Erythroblast (primary cell): Measurements from ENCODE around the gene HSD11B2.

Source experiments
- DNase-seq, 2 experiments: peaks; one replicate each; lab custom pipeline; 2025; lab: John Stamatoyannopoulos, UW
- GATA1 ChIP-seq: IDR thresholded peaks from 2 replicates; pipeline ENCODE4 v1.6.1; 2011; ENCODE audit warnings: low read depth, mild to moderate bottlenecking, control low read depth, low read length, moderate library complexity
- POLR2A ChIP-seq: IDR thresholded peaks from 2 replicates; pipeline ENCODE4 v1.6.1; 2011; ENCODE audit warnings: mild to moderate bottlenecking, low read length

HSD11B2 gene

GRCh38 chr16:67429053-67429798, 1.7 kb upstream of the HSD11B2 start:
- TF ChIP-seq POLR2A (no peak), GATA1 (no peak)
- DNase-seq: peak in 1 of 2 experiments; percentile 21

GRCh38 chr16:67429799-67430503, 970 bp upstream of the HSD11B2 start:
- TF ChIP-seq GATA1: no peak
- no peak for TF ChIP-seq POLR2A
- DNase-seq: no peak

- TF ChIP-seq GATA1 (no peak), POLR2A (no peak)
- DNase-seq: peak in 1 of 2 experiments; percentile 35
Observed at GRCh38 chr16:67430504-67430976, 381 bp upstream of the HSD11B2 start.

- TF ChIP-seq GATA1: no peak
- TF ChIP-seq POLR2A: no peak
- no peak for DNase-seq
Observed at GRCh38 chr16:67431775-67432505, 1.0 kb downstream of the HSD11B2 start.

GRCh38 chr16:67432506-67432890, 1.6 kb downstream of the HSD11B2 start:
- DNase-seq: no peak
- TF ChIP-seq POLR2A: no peak
- no peak for TF ChIP-seq GATA1

- no peak for DNase-seq
- TF ChIP-seq POLR2A (no peak), GATA1 (no peak)
Observed at GRCh38 chr16:67433131-67433719, 2.3 kb downstream of the HSD11B2 start.

- TF ChIP-seq POLR2A (no peak), GATA1 (no peak)
- no peak for DNase-seq
Observed at GRCh38 chr16:67435758-67436164, 4.8 kb downstream of the HSD11B2 start.

GRCh38 chr16:67436640-67437193, 5.8 kb downstream of the HSD11B2 start:
- DNase-seq: no peak
- TF ChIP-seq POLR2A (no peak), GATA1 (no peak)

- TF ChIP-seq GATA1 (no peak), POLR2A (no peak)
Observed at GRCh38 chr16:67437513-67437912, 6.6 kb downstream of the HSD11B2 start.

GRCh38 chr16:67438098-67438791, 7.3 kb downstream of the HSD11B2 start:
- DNase-seq: no peak
- TF ChIP-seq GATA1 (no peak), POLR2A (no peak)

More at GRCh38 chr16:67437513-67437912, 6.6 kb downstream of the HSD11B2 start:
- DNase-seq: no peak

GRCh38 chr16:67438824-67439393, 8.0 kb downstream of the HSD11B2 start:
- no peak for TF ChIP-seq POLR2A
- no peak for TF ChIP-seq GATA1
- no peak for DNase-seq

- peak; percentile 30 for TF ChIP-seq POLR2A
- no peak for TF ChIP-seq GATA1
- no peak for DNase-seq
Observed at GRCh38 chr16:67441271-67441753, 10.4 kb downstream of the HSD11B2 start.
